OCI-LY3 (cell line): ENCODE data around the gene EFL1.
A peak's percentile ranks its signal among the peaks of the same experiment; 100 is the strongest.

ENCODE experiments used
- H2AFZ ChIP-seq: fragments of 200-600, 300-600 bp; shearing (Covaris generic); 2 replicates; pipeline ENCODE4 v1.6.0; 2014; ENCODE audit warnings: antibody characterized with exemption, low read depth, low read length
- H3K27ac ChIP-seq: fragments of 200-600, 300-600 bp; sonication (generic); 2 replicates; pipeline ENCODE4 v1.5.1; 2014; ENCODE audit warnings: mild to moderate bottlenecking, low read length, moderate library complexity, mixed read lengths
- H3K27me3 ChIP-seq: fragments of 200-600, 300-600 bp; sonication (generic); 2 replicates; pipeline ENCODE4 v1.6.1; 2014; ENCODE audit warnings: low read depth, low read length, mixed read lengths
- H3K36me3 ChIP-seq: fragments of 200-600, 300-600 bp; sonication (generic); replicated peaks from 2 replicates; pipeline ENCODE3; 2014; ENCODE audit warnings: low read depth, low read length, mixed read lengths
- H3K4me1 ChIP-seq: fragments of 300-600, 200-600 bp; sonication (generic); 2 replicates; pipeline ENCODE4 v1.6.1; 2014; ENCODE audit warnings: low read length, mixed read lengths
- H3K4me2 ChIP-seq: fragments of 200-600, 300-600 bp; sonication (generic); 2 replicates; pipeline ENCODE4 v1.6.1; 2014; ENCODE audit warnings: low read length, mixed read lengths
- H3K4me3 ChIP-seq: fragments of 300-600, 200-600 bp; sonication (generic); 2 replicates; pipeline ENCODE4 v1.5.1; 2014; ENCODE audit warnings: antibody characterized with exemption, mild to moderate bottlenecking, low read length, moderate library complexity
- H3K79me2 ChIP-seq: fragments of 300-600, 200-600 bp; shearing (Covaris generic); 2 replicates; pipeline ENCODE4 v1.6.1; 2014; ENCODE audit warnings: mild to moderate bottlenecking, low read length, mixed read lengths
- H3K9ac ChIP-seq: fragments of 300-600, 200-600 bp; shearing (Covaris generic); 2 replicates; pipeline ENCODE4 v1.6.0; 2014; ENCODE audit warnings: mild to moderate bottlenecking, low read length, moderate library complexity
- H3K9me3 ChIP-seq: fragments of 200-600, 300-600 bp; shearing (Covaris generic); 2 replicates; pipeline ENCODE4 v1.6.1; 2014; ENCODE audit warnings: low read length, mixed read lengths; ENCODE audit not compliant: insufficient read depth
- H4K20me1 ChIP-seq: fragments of 200-600, 300-600 bp; sonication (generic); 2 replicates; pipeline ENCODE4 v1.6.1; 2016; ENCODE audit warnings: low read length, mixed read lengths; ENCODE audit not compliant: insufficient read depth
- CTCF ChIP-seq: fragments of 200-600, 300-600 bp; sonication (generic); IDR thresholded peaks from 2 replicates; pipeline ENCODE4 v1.5.1; 2014; ENCODE audit warnings: antibody characterized with exemption, low read length, low read depth
- EZH2phosphoT487 ChIP-seq: fragments of 200-600 bp; shearing (Covaris generic); IDR thresholded peaks from 2 replicates; pipeline ENCODE4 v1.6.1; 2018; ENCODE audit warnings: antibody characterized with exemption, mixed run types, low read depth

Gene EFL1

GRCh38 chr15:82093325-82093724, 169.2 kb downstream of the EFL1 start:
- Histone ChIP-seq H3K4me1 (no peaks in the 10 kb centered on the region), H3K9ac (no peak overlapping the region), H3K36me3 (no peaks in the 10 kb centered on the region), H2AFZ (no peak overlapping the region), H3K79me2 (no peaks in the 10 kb centered on the region), H3K4me3 (no peak overlapping the region), H4K20me1 (no peaks in the 10 kb centered on the region), H3K9me3 (no peaks in the 10 kb centered on the region), H3K27me3 (peaks cover 5% of the 10 kb centered on the region; the same call in 1 of the 2 replicates), H3K27ac (no peak overlapping the region), H3K4me2 (no peak overlapping the region)
- TF ChIP-seq EZH2phosphoT487 (no peak), CTCF (no peak)

GRCh38 chr15:82091636-82092140, 170.8 kb downstream of the EFL1 start:
- no peak overlapping the region for H3K9ac ChIP-seq
- peaks cover 5% of the 10 kb centered on the region; the same call in 1 of the 2 replicates for H3K27me3 ChIP-seq
- H3K9me3 ChIP-seq: no peaks in the 10 kb centered on the region
- H2AFZ ChIP-seq: no peak overlapping the region
- no peak for TF ChIP-seq CTCF
- no peak for TF ChIP-seq EZH2phosphoT487
- no peaks in the 10 kb centered on the region for H3K36me3 ChIP-seq
- H3K27ac ChIP-seq: no peak overlapping the region
- no peaks in the 10 kb centered on the region for H4K20me1 ChIP-seq
- H3K4me3 ChIP-seq: no peak overlapping the region
- H3K79me2 ChIP-seq: no peaks in the 10 kb centered on the region
- H3K4me1 ChIP-seq: no peaks in the 10 kb centered on the region
- no peak overlapping the region for H3K4me2 ChIP-seq

GRCh38 chr15:82086243-82086995, 176.1 kb downstream of the EFL1 start:
- no peaks in the 10 kb centered on the region for H4K20me1 ChIP-seq
- H3K36me3 ChIP-seq: no peaks in the 10 kb centered on the region
- no peak overlapping the region for H3K4me2 ChIP-seq
- no peaks in the 10 kb centered on the region for H3K4me1 ChIP-seq
- H3K79me2 ChIP-seq: no peaks in the 10 kb centered on the region
- H3K4me3 ChIP-seq: no peak overlapping the region
- no peaks in the 10 kb centered on the region for H3K9me3 ChIP-seq
- H3K9ac ChIP-seq: no peak overlapping the region
- H3K27me3 ChIP-seq: peaks cover 18% of the 10 kb centered on the region
- no peak overlapping the region for H3K27ac ChIP-seq
- no peak overlapping the region for H2AFZ ChIP-seq
- TF ChIP-seq EZH2phosphoT487: no peak
- no peak for TF ChIP-seq CTCF

- Histone ChIP-seq H3K9me3 (no peaks in the 10 kb centered on the region), H3K9ac (no peak overlapping the region), H3K4me1 (no peaks in the 10 kb centered on the region), H3K4me2 (no peak overlapping the region), H3K4me3 (no peak overlapping the region), H2AFZ (no peak overlapping the region), H4K20me1 (no peaks in the 10 kb centered on the region), H3K27me3 (peaks cover 33% of the 10 kb centered on the region), H3K79me2 (no peaks in the 10 kb centered on the region), H3K27ac (no peak overlapping the region), H3K36me3 (no peaks in the 10 kb centered on the region)
- TF ChIP-seq EZH2phosphoT487 (no peak), CTCF (peak; percentile 12; the same call in 1 of the 2 replicates)
Measured at GRCh38 chr15:82081914-82082762, 180.4 kb downstream of the EFL1 start.
